Measurements from ENCODE around the gene PXDC1.
"Not testable (repeated sequence)": the region's sequence is repeated elsewhere in the genome, so short reads cannot be mapped to it uniquely, and the experiment has no call there.

The PXDC1 gene

GRCh38 chr6:3782876-3783832, 31.6 kb upstream of the PXDC1 start:
- TF ChIP-seq Cebpa-rat (IDR thresholded peaks at IDR 0.05) = no peak
- Histone ChIP-seq H3K4me1 (no peaks in the 10 kb centered on the region), H3K4me3 (no peak overlapping the region), H3K27me3 (no peaks in the 10 kb centered on the region), H3K9ac (no peak overlapping the region), H3K36me3 (no peaks in the 10 kb centered on the region), H3K27ac (no peak overlapping the region), H3K9me3 (no peaks in the 10 kb centered on the region), H4K20me1 (no peaks in the 10 kb centered on the region), H3K4me2 (no peak overlapping the region)

GRCh38 chr6:3781504-3781903, 30.0 kb upstream of the PXDC1 start:
- Histone ChIP-seq H3K9me3 (no peaks in the 10 kb centered on the region), H3K27ac (no peak overlapping the region), H4K20me1 (no peaks in the 10 kb centered on the region), H3K27me3 (no peaks in the 10 kb centered on the region), H3K36me3 (no peaks in the 10 kb centered on the region), H3K9ac (no peak overlapping the region), H3K4me3 (no peak overlapping the region), H3K4me2 (no peak overlapping the region), H3K4me1 (peaks cover 14% of the 10 kb centered on the region)
- TF ChIP-seq Cebpa-rat (IDR thresholded peaks at IDR 0.05) = no peak

- no peak for TF ChIP-seq Cebpa-rat (IDR thresholded peaks at IDR 0.05)
- no peaks in the 10 kb centered on the region for H3K9me3 ChIP-seq
- peaks cover 15% of the 10 kb centered on the region for H3K4me1 ChIP-seq
- no peaks in the 10 kb centered on the region for H3K36me3 ChIP-seq
- no peak overlapping the region for H3K9ac ChIP-seq
- no peak overlapping the region for H3K4me2 ChIP-seq
- no peak overlapping the region for H3K27ac ChIP-seq
- H4K20me1 ChIP-seq = no peaks in the 10 kb centered on the region
- H3K27me3 ChIP-seq = no peaks in the 10 kb centered on the region
- no peak overlapping the region for H3K4me3 ChIP-seq
Observed at GRCh38 chr6:3779574-3779849, 28.0 kb upstream of the PXDC1 start.

GRCh38 chr6:3778701-3779573, 27.4 kb upstream of the PXDC1 start:
- no peak overlapping the region for H3K4me3 ChIP-seq
- H3K4me2 ChIP-seq = no peak overlapping the region
- H3K27me3 ChIP-seq = no peaks in the 10 kb centered on the region
- no peaks in the 10 kb centered on the region for H4K20me1 ChIP-seq
- peaks cover 21% of the 10 kb centered on the region for H3K4me1 ChIP-seq
- H3K9me3 ChIP-seq = no peaks in the 10 kb centered on the region
- no peaks in the 10 kb centered on the region for H3K36me3 ChIP-seq
- no peak overlapping the region for H3K27ac ChIP-seq
- TF ChIP-seq Cebpa-rat (IDR thresholded peaks at IDR 0.05) = no peak
- H3K9ac ChIP-seq = no peak overlapping the region

- H3K36me3 ChIP-seq = no peaks in the 10 kb centered on the region
- no peaks in the 10 kb centered on the region for H3K27me3 ChIP-seq
- H3K9me3 ChIP-seq = no peaks in the 10 kb centered on the region
- H3K9ac ChIP-seq = no peak overlapping the region
- no peak overlapping the region for H3K4me3 ChIP-seq
- TF ChIP-seq Cebpa-rat (IDR thresholded peaks at IDR 0.05) = no peak
- H4K20me1 ChIP-seq = no peaks in the 10 kb centered on the region
- peak overlapping the region; percentile 55 for H3K4me2 ChIP-seq
- H3K27ac ChIP-seq = no peak overlapping the region
- peaks cover 31% of the 10 kb centered on the region for H3K4me1 ChIP-seq
Observed at GRCh38 chr6:3777730-3778461, 26.4 kb upstream of the PXDC1 start.

- no peak overlapping the region for H3K4me3 ChIP-seq
- no peak for TF ChIP-seq Cebpa-rat (IDR thresholded peaks at IDR 0.05)
- H3K27me3 ChIP-seq = no peaks in the 10 kb centered on the region
- no peaks in the 10 kb centered on the region for H3K36me3 ChIP-seq
- H3K9me3 ChIP-seq = peaks cover 4% of the 10 kb centered on the region
- no peak overlapping the region for H3K27ac ChIP-seq
- H3K9ac ChIP-seq = no peak overlapping the region
- no peaks in the 10 kb centered on the region for H4K20me1 ChIP-seq
- H3K4me1 ChIP-seq = peaks cover 39% of the 10 kb centered on the region
- H3K4me2 ChIP-seq = peak overlapping the region; percentile 55
Observed at GRCh38 chr6:3776881-3777507, 25.5 kb upstream of the PXDC1 start.

GRCh38 chr6:3775847-3776246, 24.3 kb upstream of the PXDC1 start:
- no peaks in the 10 kb centered on the region for H3K27me3 ChIP-seq
- H3K9me3 ChIP-seq = peaks cover 14% of the 10 kb centered on the region
- TF ChIP-seq Cebpa-rat (IDR thresholded peaks at IDR 0.05) = no peak
- no peak overlapping the region for H3K27ac ChIP-seq
- no peaks in the 10 kb centered on the region for H4K20me1 ChIP-seq
- H3K36me3 ChIP-seq = no peaks in the 10 kb centered on the region
- H3K4me3 ChIP-seq = no peak overlapping the region
- H3K9ac ChIP-seq = no peak overlapping the region
- peaks cover 44% of the 10 kb centered on the region for H3K4me1 ChIP-seq
- H3K4me2 ChIP-seq = no peak overlapping the region

GRCh38 chr6:3775386-3775785, 23.9 kb upstream of the PXDC1 start:
- Histone ChIP-seq H3K9ac (no peak overlapping the region), H3K9me3 (peaks cover 14% of the 10 kb centered on the region)
- TF ChIP-seq Cebpa-rat (IDR thresholded peaks at IDR 0.05) = no peak

GRCh38 chr6:3773678-3774298, 22.3 kb upstream of the PXDC1 start:
- Histone ChIP-seq H3K4me3 (no peak overlapping the region), H3K27me3 (no peaks in the 10 kb centered on the region)

More at GRCh38 chr6:3775386-3775785, 23.9 kb upstream of the PXDC1 start:
- Histone ChIP-seq H3K4me1 (peaks cover 49% of the 10 kb centered on the region), H3K27ac (no peak overlapping the region), H3K27me3 (no peaks in the 10 kb centered on the region), H4K20me1 (no peaks in the 10 kb centered on the region), H3K4me2 (no peak overlapping the region), H3K4me3 (no peak overlapping the region), H3K36me3 (no peaks in the 10 kb centered on the region)

GRCh38 chr6:3772127-3772999, 20.9 kb upstream of the PXDC1 start:
- Histone ChIP-seq H3K4me3 (peak overlapping the region; percentile 8; the same call in 1 of the 2 replicates), H3K4me2 (peak overlapping the region; percentile 68), H3K27ac (peak overlapping the region; percentile 11; the same call in 1 of the 2 replicates), H3K9me3 (peaks cover 14% of the 10 kb centered on the region), H3K4me1 (peaks cover 72% of the 10 kb centered on the region)
- H3K9ac ChIP-seq, H4K20me1 ChIP-seq, H3K36me3 ChIP-seq, H3K27me3 ChIP-seq: not testable (repeated sequence)

More at GRCh38 chr6:3773678-3774298, 22.3 kb upstream of the PXDC1 start:
- H3K27ac ChIP-seq = no peak overlapping the region
- no peaks in the 10 kb centered on the region for H4K20me1 ChIP-seq
- peak overlapping the region; percentile 68 for H3K4me2 ChIP-seq
- peaks cover 14% of the 10 kb centered on the region for H3K9me3 ChIP-seq
- no peaks in the 10 kb centered on the region for H3K36me3 ChIP-seq
- TF ChIP-seq Cebpa-rat (IDR thresholded peaks at IDR 0.05) = no peak
- peaks cover 65% of the 10 kb centered on the region for H3K4me1 ChIP-seq
- no peak overlapping the region for H3K9ac ChIP-seq

Measured in BLaER1 (cell line).